ENCODE results near the gene CCDC141.

Gene CCDC141

DNA sequence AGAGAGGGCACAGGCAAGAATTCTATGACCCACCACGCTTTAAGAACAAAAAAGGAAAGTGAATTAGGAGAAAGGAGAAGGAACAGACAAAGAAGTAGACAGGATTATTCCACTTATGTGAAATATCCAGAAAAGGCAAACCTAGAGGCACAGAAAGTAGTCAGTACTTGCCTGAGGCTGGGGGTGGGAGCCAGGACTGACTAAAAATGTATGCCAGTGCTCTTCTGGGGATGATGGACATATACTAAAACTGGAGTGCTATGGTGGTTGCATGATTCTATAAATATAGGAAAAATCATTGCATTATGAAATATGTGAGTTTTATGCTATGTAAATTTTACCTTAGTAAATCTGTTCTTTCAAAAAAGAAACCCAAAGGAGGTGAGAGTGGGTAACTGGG, 168.9 kb downstream of the CCDC141 start:
- no peak for TF ChIP-seq POLR2A (IDR thresholded peaks at IDR 0.05; ENCODE audit: low read depth, low read length)
- TF ChIP-seq PAX5 (IDR thresholded peaks at IDR 0.05; ENCODE audit: insufficient read depth, low read length, severe bottlenecking): no peak
- TF ChIP-seq POLR2AphosphoS5 (IDR thresholded peaks at IDR 0.05; ENCODE audit: low read depth, low read length): no peak
- TF ChIP-seq SPI1 (IDR thresholded peaks at IDR 0.05; ENCODE audit: low read depth, low read length): no peak
- no peak for TF ChIP-seq POU2F2 (IDR thresholded peaks at IDR 0.05; ENCODE audit: low read depth, low read length)
- TF ChIP-seq TAF1 (IDR thresholded peaks at IDR 0.05; ENCODE audit: low read depth, low read length): no peak
- FAIRE-seq: no peak
- no peak for DNase-seq (ENCODE audit: insufficient read length, low spot score)

DNA sequence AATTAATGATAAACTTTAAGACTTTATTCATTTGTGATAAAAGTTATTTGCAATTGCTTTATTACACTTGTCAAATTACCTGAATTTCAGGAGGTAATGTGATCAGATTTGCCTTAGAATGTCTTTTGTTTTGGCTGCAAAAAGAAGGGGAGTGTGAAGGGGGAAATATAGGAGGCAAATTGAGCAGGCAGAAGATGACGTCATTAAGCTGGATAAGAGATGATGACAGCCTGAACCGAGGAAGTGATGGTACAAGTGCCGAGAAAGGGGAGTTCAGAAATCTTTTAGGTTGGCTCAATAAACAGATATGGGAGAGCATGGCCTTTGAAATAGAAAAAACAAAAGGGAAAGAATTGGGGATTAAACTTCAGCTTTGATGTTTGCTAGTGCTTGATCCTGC, 169.7 kb downstream of the CCDC141 start:
- DNase-seq (ENCODE audit: insufficient read length, low spot score): no peak
- TF ChIP-seq POU2F2 (IDR thresholded peaks at IDR 0.05; ENCODE audit: low read depth, low read length) (no peak), PAX5 (IDR thresholded peaks at IDR 0.05; ENCODE audit: insufficient read depth, low read length, severe bottlenecking) (no peak), SPI1 (IDR thresholded peaks at IDR 0.05; ENCODE audit: low read depth, low read length) (no peak), TAF1 (IDR thresholded peaks at IDR 0.05; ENCODE audit: low read depth, low read length) (no peak), POLR2AphosphoS5 (IDR thresholded peaks at IDR 0.05; ENCODE audit: low read depth, low read length) (no peak), POLR2A (IDR thresholded peaks at IDR 0.05; ENCODE audit: low read depth, low read length) (no peak)
- no peak for FAIRE-seq

DNA sequence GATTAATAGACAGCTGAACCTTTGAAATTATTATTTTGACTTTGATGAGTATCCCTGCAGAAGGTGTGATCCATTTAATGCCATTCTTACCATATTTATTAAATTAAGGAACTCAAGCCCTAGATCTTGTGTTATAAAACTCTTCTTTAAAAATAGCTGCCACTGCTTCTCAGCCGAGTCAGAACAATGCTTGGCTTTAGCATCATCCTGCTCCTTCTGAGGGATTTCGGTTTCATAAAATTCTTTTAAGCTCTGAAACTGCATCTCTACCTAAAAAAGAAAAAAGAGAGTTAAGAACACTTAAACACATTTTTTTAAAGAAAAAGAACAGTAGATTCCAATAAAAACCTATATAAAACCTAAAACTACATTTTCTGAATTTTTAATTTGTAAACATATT, 172.1 kb downstream of the CCDC141 start:
- FAIRE-seq (no peak), DNase-seq (ENCODE audit: insufficient read length, low spot score) (no peak)
- TF ChIP-seq POU2F2 (IDR thresholded peaks at IDR 0.05; ENCODE audit: low read depth, low read length) (no peak), PAX5 (IDR thresholded peaks at IDR 0.05; ENCODE audit: insufficient read depth, low read length, severe bottlenecking) (no peak), POLR2AphosphoS5 (IDR thresholded peaks at IDR 0.05; ENCODE audit: low read depth, low read length) (no peak), TAF1 (IDR thresholded peaks at IDR 0.05; ENCODE audit: low read depth, low read length) (no peak), SPI1 (IDR thresholded peaks at IDR 0.05; ENCODE audit: low read depth, low read length) (no peak), POLR2A (IDR thresholded peaks at IDR 0.05; ENCODE audit: low read depth, low read length) (no peak)

DNA sequence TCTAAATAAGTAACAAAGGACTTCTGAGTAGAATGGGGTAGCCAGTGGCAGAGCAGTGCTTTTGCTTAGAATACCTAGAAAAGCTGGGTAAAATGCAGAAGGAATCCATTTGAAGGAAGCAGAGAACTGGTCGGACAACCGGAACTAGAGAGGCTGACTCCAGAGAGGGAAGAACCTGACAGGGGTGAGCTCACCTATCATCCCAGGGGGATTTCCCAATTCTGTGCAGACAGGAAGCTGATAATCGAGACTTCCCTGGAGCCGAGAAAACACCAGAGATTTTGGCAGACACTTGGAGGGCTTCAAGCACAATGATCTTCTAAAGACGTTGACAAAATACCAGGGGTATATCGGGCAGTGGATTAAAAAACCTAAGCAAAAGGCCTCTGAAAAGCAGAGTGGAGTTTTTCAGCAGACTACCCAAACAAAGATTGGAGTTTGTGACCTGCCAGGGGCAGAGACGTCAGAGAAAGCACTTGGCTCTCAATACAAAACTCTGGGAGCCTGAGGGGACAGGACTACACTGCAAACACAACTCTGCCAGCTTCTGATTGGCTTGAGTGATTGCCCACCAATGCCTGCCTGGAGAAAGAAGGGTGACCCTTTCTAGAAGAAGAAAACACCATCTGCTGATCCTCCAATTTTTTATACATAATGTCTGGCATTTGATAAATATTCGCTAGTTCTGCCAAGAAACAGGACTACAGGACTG, 175.3 kb downstream of the CCDC141 start:
- FAIRE-seq (no peak), DNase-seq (ENCODE audit: insufficient read length, low spot score) (no peak)
- no peak for TF ChIP-seq POLR2AphosphoS5 (IDR thresholded peaks at IDR 0.05; ENCODE audit: low read depth, low read length)
- no peak for TF ChIP-seq POU2F2 (IDR thresholded peaks at IDR 0.05; ENCODE audit: low read depth, low read length)
- TF ChIP-seq PAX5 (IDR thresholded peaks at IDR 0.05; ENCODE audit: insufficient read depth, low read length, severe bottlenecking): no peak
- TF ChIP-seq SPI1 (IDR thresholded peaks at IDR 0.05; ENCODE audit: low read depth, low read length): no peak
- no peak for TF ChIP-seq POLR2A (IDR thresholded peaks at IDR 0.05; ENCODE audit: low read depth, low read length)
- TF ChIP-seq TAF1 (IDR thresholded peaks at IDR 0.05; ENCODE audit: low read depth, low read length): no peak

DNA sequence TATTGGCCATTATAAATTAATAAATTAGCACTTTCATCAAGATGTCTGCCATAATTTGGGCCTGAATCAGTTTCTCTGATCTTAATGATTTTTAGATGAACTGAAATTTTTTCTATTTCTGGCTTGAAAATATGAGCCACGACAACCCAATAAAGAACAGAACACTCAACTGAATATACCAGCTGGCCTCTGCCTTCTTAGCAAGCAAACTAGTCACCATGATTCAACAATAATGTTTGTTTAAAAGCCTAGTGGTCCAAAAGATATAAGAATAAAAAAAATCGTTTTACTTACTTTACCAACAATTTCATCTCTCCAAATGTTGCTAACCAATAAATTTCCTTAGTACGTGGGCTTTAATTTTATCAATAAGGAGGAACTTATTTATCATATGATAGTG, 176.0 kb downstream of the CCDC141 start:
- TF ChIP-seq SPI1 (IDR thresholded peaks at IDR 0.05; ENCODE audit: low read depth, low read length): no peak
- DNase-seq (ENCODE audit: insufficient read length, low spot score) (no peak), FAIRE-seq (no peak)

DNA sequence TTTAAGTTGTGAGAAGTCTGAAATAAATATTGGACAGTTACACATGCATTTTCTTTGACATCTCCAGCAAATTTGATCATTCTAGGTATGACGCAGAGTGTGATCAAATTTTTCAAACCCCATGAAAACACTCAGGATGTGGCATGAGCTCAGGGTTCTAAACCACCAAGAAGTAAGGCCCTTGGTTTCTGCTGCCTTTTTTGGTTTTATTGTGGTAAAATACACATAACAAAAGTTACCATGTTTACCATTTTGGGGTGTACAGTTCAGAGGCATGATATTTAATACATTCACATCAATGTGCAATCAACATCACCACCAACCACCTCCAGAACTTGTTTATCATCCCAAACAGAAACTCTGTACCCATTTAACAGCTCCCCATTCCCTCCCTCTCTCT, 178.4 kb downstream of the CCDC141 start:
- FAIRE-seq: peak; percentile 61
- DNase-seq (ENCODE audit: insufficient read length, low spot score): no peak
- no peak for TF ChIP-seq SPI1 (IDR thresholded peaks at IDR 0.05; ENCODE audit: low read depth, low read length)
- no peak for TF ChIP-seq POU2F2 (IDR thresholded peaks at IDR 0.05; ENCODE audit: low read depth, low read length)
- no peak for TF ChIP-seq TAF1 (IDR thresholded peaks at IDR 0.05; ENCODE audit: low read depth, low read length)
- TF ChIP-seq POLR2AphosphoS5 (IDR thresholded peaks at IDR 0.05; ENCODE audit: low read depth, low read length): no peak
- TF ChIP-seq POLR2A (IDR thresholded peaks at IDR 0.05; ENCODE audit: low read depth, low read length): no peak
- no peak for TF ChIP-seq PAX5 (IDR thresholded peaks at IDR 0.05; ENCODE audit: insufficient read depth, low read length, severe bottlenecking)

DNA sequence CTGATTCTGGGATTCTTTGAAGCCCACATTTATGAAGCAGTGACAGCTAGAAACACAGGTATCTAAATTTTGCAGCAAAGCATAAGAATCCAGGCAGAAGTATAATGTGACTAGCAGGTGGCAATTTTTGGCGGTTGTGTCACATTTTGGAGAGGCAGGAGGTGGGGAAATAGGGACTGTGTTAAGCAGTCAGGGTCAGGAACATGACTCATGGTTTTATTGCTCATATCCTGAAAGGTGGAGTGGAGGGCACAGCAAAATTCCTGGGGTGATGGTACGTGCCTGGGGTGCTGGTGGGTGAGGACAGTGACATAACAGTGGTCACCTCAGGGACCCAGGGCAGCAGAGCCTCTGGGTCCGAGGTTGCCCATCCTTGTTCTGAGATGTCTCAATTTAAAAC, 179.2 kb downstream of the CCDC141 start:
- TF ChIP-seq POLR2A (IDR thresholded peaks at IDR 0.05; ENCODE audit: low read depth, low read length) (no peak), POLR2AphosphoS5 (IDR thresholded peaks at IDR 0.05; ENCODE audit: low read depth, low read length) (no peak), PAX5 (IDR thresholded peaks at IDR 0.05; ENCODE audit: insufficient read depth, low read length, severe bottlenecking) (no peak), SPI1 (IDR thresholded peaks at IDR 0.05; ENCODE audit: low read depth, low read length) (no peak), POU2F2 (IDR thresholded peaks at IDR 0.05; ENCODE audit: low read depth, low read length) (no peak), TAF1 (IDR thresholded peaks at IDR 0.05; ENCODE audit: low read depth, low read length) (no peak)
- DNase-seq (ENCODE audit: insufficient read length, low spot score): no peak
- no peak for FAIRE-seq

DNA sequence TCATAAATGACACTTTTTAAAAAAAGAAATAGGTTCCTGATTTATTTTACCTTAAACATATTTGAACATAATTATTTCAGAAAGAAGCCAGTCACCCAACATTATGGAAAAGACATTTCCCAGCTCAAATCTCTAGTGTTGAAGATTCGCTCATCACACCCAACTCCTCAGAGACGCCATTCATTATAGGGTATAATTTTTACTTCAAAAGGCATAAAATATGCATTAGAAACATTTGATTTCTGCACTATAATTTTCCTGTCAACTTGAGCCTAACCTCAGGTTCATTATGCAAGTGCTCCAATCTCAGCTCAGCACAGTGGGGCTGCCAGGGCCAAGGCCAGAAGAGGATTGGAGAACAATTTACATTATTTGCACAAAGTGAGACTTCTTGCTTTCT, 183.9 kb downstream of the CCDC141 start:
- TF ChIP-seq POLR2A (IDR thresholded peaks at IDR 0.05; ENCODE audit: low read depth, low read length) (no peak), SPI1 (IDR thresholded peaks at IDR 0.05; ENCODE audit: low read depth, low read length) (no peak), POU2F2 (IDR thresholded peaks at IDR 0.05; ENCODE audit: low read depth, low read length) (no peak), PAX5 (IDR thresholded peaks at IDR 0.05; ENCODE audit: insufficient read depth, low read length, severe bottlenecking) (no peak), TAF1 (IDR thresholded peaks at IDR 0.05; ENCODE audit: low read depth, low read length) (no peak), POLR2AphosphoS5 (IDR thresholded peaks at IDR 0.05; ENCODE audit: low read depth, low read length) (no peak)
- no peak for DNase-seq (ENCODE audit: insufficient read length, low spot score)
- FAIRE-seq: no peak

DNA sequence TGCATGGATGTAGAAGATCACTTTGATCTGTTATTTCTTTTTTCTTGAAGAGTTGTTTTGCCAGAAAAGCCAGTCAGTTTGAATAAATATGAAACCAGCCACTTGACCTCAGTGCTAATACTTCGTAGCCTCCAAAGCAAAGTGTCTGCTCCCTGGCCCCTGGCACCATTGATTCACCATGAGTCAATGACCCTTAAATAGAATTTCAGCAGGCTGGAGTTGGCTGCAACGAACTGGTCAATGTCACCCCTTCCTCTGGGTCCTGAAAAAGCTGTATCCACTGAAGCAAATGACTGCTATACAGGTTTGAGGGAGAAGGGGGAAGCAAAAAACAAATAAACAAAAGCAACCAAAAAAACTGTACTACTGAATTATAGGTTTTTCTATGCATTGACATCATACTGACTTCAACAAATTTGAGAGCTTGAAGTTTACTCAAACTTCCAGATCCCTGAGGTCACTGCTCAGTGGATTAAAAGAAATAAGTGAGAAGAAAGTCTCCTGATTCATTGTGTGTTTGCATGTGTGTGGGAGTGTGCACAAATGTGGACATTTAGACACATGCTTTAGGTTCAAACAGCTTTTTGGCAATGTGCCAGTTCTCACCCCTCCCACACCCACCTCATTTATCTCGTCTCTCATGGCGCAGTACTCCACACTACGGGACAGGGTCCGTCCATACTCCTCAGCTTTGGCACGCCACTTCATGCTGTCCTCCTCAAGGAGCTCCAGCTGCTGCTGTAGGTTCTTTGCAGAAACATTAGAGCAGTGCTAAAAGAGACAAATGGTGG, 184.6 kb downstream of the CCDC141 start:
- FAIRE-seq (no peak), DNase-seq (ENCODE audit: insufficient read length, low spot score) (no peak)
- TF ChIP-seq POU2F2 (IDR thresholded peaks at IDR 0.05; ENCODE audit: low read depth, low read length) (no peak), POLR2AphosphoS5 (IDR thresholded peaks at IDR 0.05; ENCODE audit: low read depth, low read length) (no peak), TAF1 (IDR thresholded peaks at IDR 0.05; ENCODE audit: low read depth, low read length) (no peak), PAX5 (IDR thresholded peaks at IDR 0.05; ENCODE audit: insufficient read depth, low read length, severe bottlenecking) (no peak)

All from GM12891 (cell line).